GM19452 (cell line): Measurements from ENCODE around the gene AGBL5.

Experiments used
- ATAC-seq: cut with Tn5 transposase; IDR thresholded peaks from one replicate; pipeline ENCODE4 v1.9.1; 2021; ENCODE audit not compliant: unreplicated experiment

Gene AGBL5

DNA sequence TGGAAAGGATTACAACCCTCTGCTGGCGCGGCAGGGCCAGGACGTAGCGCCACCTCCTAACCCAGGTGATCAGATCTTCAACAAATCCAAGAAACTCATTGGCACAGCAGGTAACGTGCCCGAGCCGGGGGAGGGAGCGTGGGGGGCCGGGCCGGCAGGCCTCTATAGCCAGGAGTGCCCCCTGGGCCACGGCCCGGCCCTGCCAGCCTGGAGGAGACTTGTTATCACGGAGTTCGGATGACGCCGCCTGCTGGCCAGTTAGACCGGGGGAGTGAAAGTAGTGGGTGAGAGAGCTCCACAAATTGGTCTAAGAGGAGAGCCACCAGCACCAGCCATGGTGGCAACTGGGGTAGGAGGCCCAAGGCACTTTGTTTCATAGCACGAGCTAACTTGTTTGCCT lies 27.3 kb upstream of the AGBL5 start:
- ATAC-seq: no peak

DNA sequence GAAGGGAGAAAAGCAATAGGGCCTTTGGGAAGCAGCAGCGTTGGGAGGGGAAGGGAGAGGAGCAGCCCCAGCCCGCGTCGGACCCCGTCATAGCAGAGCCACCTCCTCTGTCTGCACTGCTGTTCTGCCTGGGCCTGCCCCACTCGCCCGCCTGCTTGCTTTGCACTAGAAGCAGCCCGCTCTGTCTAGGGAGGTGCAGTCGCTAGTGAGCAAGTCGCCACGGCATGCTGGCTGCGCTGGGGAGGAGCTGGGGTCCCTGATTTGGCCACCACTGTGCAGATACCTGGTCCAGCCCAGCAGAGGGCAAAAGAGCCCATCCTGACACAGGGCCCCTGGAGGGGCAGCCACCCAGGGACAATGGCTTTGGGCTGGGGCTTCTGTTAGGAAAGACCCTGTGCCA lies 26.7 kb upstream of the AGBL5 start:
- ATAC-seq: no peak

DNA sequence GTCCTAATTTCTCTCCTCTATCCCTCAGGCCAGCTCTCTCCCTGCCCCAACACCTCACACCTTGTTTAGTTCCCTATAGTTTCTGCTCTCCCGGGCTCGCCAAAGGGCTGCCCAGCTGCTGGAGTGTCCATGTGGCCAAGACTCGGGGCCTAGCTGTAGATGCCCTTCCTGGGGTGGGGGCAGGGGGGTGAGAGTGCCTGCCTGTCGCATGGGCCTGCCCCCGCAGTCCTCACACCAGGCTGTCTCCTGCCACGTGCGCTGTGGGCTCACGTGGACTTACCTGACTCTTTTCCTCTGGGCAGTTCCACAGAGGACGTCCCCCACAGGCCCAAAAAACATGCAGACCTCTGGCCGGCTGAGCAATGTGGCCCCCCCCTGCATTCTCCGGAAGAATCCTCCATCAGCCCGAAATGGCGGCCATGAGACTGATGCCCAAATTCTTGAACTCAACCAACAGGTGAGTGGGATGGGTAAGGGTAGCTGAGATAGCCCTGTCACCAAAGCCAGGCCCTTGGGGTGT lies 26.1 kb upstream of the AGBL5 start:
- no peak for ATAC-seq

DNA sequence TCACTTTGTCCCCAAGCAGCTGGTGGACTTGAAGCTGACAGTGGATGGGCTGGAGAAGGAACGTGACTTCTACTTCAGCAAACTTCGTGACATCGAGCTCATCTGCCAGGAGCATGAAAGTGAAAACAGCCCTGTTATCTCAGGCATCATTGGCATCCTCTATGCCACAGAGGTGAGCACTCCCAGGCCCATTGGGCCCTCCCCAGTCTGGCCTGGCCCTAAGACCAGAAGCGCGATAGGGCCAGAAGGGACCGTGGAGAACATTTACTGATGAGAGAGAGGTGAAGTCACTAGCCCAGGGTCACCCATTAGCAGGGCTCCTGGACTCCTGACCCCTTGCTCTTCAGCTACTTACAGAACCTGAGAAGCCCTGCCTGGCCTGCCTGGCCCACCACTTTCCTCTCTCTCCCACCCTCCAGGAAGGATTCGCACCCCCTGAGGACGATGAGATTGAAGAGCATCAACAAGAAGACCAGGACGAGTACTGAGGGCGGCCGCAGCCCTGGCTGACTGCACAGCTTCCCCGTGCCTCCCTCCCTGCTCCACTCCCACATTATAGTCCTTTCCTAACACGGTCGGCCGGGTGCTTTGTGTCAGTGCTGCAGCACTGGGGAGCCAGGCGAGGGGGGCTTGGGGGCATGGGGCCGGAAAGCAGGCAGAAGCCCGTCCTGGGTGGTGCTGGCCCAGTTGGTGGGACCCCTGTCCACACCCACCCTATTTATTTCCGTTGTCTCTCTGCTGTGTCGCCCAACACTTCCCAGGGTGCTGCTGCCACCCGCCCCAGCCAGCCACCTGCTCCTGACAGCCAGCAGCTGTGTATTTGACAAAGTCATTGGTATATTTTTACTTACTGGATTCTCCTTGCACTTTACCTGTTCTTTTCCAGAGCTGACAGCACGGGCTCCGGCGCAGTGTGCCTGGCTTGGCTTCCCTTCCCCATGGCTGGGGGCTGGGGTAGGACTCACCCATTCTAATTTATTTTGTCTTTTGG lies 25.3 kb upstream of the AGBL5 start:
- ATAC-seq: no peak

DNA sequence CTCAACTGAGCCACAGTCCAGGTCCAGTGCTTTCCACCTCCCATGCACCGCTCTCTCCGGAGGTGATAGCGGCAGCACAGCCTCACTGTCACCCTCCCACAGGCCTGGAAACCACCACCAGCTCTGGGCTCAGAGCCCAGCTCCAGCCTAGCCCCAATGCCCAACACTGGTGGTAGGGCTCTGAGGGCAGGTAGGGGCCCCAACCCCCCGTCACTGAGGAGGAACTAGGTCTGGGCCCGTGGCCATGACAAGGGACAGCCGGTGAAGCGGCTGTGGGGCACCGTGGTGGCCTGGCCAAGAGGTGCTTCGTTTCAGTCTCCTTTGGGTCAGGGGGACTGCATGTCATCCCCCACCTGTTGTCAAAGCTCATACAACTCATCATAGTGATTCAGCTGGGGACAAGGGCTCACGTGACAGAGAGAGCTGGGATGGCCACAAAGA lies 24.2 kb upstream of the AGBL5 start:
- ATAC-seq: no peak

DNA sequence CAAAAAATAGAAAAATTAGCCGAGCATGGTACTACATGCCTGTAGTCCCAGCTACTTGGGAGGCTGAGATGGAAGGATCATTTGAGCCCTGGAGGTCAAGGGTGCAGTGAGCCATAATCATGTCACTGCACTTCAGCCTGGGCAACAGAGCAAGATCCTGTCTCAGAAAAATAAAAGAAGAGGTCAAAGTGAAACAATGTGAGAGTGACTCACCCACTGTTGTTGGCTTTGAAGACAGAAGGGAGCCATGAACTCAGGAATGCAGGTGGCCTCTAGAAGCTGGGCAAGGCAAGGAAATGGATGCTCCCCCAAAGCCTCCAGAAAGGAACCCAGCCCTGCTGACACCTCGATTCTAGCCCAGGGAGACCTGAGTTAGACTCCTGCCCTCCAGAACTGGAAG lies 22.4 kb upstream of the AGBL5 start:
- no peak for ATAC-seq

DNA sequence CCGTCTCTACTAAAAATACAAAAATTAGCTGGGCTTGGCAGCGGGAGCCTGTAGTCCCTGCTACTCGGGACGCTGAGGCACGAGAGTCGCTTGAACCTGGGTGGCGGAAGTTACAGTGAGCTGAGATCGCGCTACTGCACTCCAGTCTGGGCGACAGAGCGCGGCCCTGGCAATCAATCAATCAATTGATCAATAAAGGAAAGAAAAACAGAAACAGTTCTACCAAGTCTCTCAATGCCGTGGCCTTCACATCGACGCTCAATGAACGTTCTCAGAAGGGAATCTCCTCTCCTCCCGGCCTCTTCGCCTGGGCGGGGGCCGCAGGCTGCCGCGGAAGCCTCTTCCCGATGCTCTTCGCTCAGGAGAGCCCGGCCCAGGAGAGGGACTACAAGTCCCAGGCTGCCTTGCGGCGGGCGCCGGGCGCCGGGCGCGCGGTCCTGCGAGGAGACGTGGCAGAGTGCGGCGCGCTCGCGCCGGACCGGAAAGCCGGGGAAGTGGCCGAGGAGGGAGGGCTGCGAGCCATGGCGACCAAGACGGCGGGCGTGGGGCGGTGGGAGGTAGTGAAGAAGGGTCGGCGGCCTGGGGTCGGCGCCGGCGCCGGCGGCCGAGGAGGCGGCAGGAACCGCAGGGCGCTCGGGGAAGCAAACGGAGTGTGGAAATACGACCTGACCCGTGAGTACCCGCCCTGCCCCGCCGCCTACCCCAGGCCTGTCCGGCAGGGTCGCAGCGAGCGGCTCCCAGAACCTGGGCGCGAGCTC lies 18.8 kb upstream of the AGBL5 start, which contains the start of gene TMEM214:
TMEM214 (plus strand) TSS at position 471 of the 758 bp plus-strand sequence; CDS start at position 522, 51 bp downstream.
- peak; percentile 95 for ATAC-seq

DNA sequence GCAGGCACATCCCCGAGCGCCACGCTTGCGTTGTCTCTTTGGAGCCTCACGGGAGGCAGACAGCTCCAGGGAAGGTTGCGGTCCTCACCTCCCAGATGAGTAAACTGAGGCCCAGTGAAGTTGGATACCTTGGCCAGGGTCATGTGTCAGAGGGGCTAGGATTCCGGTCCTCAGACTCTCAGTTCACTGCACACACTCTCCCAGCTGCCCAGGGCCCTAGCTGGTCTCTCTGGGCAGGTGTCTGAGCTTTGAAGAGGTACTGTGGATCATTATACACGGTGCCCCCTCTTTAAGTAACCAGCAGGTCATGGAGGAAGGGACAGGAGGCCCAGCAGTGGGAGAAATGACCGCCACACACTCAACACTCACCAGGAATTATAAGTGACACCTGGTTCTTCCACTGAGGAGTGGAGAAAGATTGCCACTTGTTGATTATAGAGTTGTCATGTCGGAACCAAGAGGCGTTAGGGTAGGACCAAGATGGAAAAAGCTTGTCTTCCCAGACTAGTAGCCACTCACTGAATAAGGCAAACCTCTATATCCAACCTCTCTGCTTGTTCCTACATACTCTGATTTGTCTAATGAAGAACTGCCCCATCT lies 18.1 kb upstream of the AGBL5 start:
- no peak for ATAC-seq

DNA sequence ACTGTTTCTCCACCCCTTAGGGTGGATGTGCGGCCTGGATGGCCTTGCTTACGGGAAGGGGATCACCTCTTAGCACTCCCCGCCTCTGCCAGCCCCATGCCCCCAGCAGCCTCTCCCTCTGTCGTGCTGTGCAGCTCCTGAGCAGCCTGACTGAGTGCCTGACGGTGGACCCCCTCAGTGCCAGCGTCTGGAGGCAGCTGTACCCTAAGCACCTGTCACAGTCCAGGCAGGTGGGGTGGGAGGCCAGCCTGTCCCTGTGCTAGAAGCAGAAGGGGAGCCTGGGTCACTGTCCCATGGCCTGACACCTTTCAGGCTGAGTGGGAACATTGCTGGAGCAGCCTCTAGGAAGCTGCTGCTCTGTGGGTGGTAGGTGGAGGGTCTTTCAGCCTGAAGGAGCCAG lies 13.5 kb upstream of the AGBL5 start:
- no peak for ATAC-seq

DNA sequence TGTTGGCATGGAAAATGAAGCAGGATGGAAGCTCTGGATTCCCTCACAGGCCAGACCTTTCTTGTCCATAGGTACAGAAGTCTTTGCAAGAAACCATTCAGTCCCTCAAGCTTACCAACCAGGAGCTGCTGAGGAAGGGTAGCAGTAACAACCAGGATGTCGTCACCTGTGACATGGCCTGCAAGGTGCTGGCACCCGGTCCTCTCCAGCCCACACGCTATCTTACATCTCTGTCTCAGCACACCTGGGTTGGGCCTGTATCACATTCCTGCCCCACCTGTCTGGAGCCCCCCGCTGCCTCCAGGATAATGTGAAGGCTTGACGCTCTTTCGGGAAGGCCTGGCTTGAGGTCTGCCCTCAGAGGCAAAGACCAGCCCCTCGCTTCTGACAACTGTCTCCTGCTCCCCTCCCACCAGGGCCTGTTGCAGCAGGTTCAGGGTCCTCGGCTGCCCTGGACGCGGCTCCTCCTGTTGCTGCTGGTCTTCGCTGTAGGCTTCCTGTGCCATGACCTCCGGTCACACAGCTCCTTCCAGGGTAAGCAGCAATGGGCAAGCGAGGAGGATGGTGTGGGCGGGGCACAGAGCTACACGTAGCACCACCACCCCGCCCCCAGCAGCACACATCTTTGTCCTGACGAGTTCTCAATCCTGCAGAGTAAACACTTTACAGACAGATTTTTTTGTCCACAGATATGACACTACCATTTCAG lies 12.7 kb upstream of the AGBL5 start:
- ATAC-seq: no peak

DNA sequence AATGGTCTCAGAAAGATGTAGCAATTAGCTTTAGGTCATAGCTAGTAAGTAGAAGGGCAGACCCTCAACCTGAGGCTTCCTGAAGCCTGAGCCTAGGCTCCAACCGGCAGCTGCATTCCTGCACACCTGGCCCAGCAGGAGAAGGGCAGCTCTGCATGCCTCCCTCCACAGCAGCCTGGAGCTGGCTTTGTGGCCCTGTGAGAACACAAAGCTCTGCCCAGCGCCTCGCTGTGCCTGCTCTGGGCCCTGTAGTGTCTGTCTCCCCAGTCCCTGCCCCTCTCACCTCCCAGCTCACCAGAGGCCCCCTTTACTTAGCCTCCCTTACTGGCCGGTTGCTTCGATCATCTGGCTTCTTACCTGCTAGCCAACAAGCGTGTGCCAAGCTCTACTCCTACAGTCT lies 12.0 kb upstream of the AGBL5 start:
- no peak for ATAC-seq

DNA sequence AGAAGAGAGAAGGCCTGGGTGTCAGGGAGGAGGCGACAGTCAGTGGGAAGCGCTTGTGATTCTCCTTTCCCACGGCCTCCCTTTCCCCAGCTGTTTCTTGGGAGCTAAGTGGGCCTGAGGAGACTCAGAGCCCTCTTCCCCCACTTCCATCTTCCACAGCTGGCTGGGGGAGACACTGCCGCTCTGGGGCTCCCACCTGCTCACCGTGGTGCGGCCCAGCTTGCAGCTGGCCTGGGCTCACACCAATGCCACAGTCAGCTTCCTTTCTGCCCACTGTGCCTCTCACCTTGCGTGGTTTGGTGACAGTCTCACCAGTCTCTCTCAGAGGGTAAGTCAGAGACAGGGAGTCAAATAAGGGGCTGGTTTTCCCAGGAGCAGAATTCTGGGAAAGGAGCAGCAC lies 11.6 kb upstream of the AGBL5 start:
- ATAC-seq: no peak

DNA sequence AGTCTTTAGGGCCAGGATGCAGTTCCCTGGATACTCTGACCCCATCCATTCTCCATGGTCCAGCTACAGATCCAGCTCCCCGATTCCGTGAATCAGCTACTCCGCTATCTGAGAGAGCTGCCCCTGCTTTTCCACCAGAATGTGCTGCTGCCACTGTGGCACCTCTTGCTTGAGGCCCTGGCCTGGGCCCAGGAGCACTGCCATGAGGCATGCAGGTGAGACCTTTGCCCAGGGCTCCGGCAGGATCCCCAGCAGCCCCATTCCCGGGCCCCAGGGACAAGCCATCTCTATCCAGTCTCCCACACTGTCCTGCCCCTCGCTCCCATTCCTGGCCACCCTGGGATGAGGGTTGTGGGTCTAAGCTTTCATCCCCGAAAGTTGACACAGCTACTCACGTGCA lies 11.2 kb upstream of the AGBL5 start:
- ATAC-seq: no peak

DNA sequence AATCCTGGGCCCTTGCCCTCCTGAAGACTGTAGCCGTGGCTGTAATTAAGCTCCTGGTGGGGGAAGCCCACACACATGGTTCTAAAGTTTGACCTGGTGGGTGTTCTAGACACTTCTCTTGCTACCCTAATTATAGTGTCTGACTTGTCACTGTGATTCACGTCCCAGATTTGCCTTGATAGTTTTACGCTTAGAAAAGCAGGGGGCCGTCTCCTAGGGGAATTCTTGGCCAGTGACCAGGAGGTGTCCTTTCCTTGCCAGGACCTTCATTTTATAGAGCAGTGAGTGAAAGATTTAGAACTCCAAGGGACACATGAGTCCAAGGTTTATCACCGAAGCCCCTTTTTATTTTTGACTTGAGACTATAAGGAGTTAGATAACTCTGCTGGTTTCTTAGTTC lies 9.7 kb upstream of the AGBL5 start:
- ATAC-seq: no peak

DNA sequence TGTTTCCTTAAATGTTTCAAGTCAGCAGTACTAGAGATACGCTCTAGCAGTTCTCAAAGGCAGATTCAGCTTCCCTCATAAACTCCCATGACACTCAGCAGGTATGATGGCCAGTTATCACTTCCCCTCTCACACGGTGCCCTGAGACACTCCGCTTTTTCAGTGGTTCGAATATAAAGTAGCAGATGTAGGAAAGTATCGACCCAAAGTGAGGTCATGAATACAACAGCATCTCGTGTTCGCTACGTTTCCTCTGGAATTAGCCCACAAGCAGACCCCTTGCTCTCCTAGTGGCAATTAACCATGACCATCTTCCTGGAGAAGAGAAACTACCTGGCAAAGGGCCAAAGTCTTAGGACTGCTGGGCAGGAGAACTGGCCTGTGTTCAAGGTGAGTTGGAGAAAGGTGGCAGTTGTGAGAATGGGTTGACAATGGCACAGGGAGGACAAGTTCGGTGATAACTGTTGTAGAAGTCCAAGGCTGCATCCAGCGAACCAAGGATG lies 9.3 kb upstream of the AGBL5 start:
- ATAC-seq: no peak

DNA sequence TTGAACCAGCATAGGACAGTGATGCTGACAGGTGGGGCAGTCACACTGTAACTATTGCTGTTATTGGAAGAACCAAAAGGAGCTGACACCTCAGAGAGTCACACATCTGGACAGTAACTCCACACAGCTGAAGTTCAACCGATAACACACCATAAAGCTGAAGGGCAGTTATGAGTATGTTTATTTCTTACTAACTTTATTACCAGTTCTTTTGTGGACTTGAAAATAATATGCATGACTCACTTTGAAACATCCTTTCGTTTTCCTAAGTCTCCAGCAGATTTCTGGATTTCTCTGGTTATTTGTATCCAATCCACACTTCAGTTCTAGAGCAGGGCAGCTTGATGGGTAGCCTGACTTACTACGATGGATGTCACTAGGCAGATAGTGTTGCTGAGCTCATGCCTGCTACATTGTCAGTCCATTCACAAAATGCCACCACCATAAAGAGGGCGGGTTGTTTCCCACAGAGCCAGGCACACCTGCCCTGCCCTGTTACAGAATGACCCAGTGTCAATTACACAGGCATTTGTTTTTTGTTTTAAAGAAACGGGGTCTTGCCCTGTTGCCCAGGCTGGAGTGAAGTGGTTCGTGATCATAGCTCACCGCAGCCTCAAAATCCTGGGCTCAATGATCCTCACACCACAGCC lies 8.4 kb upstream of the AGBL5 start:
- no peak for ATAC-seq

DNA sequence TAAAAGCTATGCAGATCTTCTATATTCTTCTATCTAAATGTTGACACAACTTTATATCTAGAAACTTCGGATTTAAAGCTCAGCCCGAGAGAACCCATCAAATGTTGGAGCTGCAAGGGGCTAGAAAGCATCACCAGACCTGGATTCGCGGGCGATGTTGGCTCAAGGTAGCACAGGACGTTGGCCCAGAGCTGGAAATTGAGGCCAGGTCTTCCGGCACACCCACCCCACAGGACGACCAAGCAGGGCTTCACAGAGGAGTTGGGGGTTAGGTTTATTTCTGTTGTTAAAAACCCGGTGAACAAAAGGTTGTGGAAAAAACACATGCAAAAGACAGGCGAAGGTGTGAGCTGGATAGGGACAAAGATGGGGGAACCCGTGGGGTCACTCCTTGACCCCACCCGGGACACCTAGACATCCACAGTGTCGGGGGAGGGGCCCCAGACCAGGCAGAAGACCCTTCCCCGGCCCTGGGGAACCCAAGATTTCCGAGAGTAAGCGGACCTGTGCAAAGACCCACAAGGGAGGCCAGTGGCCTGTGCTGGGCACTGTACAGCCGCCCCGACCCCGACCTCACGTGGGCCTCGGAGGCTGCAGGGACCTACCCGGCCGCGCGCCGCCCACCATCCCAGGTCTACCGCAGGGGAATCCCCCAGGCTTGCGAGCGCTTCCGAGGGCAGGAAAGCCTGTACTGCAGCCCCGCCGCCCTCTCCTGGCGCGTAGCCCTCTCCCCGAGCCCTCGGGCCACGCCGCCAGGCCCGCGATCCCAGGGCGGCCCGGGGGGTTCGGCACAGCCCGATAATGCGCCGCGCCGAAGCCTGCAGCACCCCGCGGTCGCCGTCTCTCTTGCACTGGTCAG lies 1.8 kb upstream of the AGBL5 start:
- peak; percentile 30 for ATAC-seq

DNA sequence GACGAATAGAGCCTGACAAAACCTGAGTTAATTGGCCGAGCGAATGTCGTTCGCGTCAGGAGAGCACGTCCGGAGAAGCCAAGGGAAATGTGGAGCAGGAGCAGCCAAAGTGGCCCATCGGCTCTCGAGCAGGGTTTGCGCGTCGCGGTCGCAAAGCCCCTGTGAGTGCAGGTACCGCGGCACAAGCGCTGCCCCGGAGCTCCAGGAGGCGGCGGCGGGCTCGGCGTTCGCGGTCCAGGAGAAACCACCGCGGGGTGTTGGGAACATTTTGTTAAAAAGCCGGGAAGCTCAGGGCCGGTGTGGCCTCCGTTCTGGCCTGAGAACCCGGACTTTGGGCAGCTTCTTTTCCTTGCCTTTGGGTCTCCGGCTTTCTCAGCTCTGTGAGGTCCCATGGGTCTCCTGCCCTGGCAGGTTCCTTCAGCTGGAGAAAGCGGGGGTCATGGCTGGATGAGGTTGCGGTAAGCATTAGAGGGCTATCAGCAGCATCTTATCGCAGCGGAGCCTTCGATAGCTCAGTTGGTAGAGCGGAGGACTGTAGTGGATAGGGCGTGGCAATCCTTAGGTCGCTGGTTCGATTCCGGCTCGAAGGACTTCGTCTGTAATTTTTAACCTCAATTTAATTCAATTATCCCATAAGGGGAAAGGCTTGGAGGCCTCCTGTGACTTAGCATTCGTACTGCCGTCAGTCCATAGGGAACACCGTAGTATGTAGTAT lies 1.0 kb upstream of the AGBL5 start:
- ATAC-seq: peak; percentile 43
